ENCODE measurements around the gene LRRC49. TPM values are rescaled to one million over a fixed set of nuclear protein-coding genes. Genes with fewer than 3 reads are reported as not detected.

Gene LRRC49
- total and polyA plus RNA-seq, 2 of the 13 experiments (the other 11 are each of a cell fraction or from before 2014, with no cell fraction given): 0.57 to 1.00 TPM

- no peak for TF ChIP-seq ZNF781 (CRISPR knock-in tag; IDR thresholded peaks at IDR 0.05; ENCODE audit: borderline replicate concordance, not compliant biosample characterization)
These were observed 187.5 kb downstream of the LRRC49 start (continued) for GRCh38 chr15:71080166-71080565.

GRCh38 chr15:71080705-71081104 is 188.1 kb downstream of the LRRC49 start:
- Histone ChIP-seq H2AFZ (ENCODE audit: low read length) (no peak overlapping the region), H3K4me1 (ENCODE audit: insufficient read depth, low read length) (no peaks in the 10 kb centered on the region), H3K4me2 (ENCODE audit: low read depth, low read length) (no peak overlapping the region), H4K20me1 (ENCODE audit: insufficient read depth, low read length) (no peaks in the 10 kb centered on the region), H3K9me3 (ENCODE audit: low read length) (no peaks in the 10 kb centered on the region), H3K27ac (ENCODE audit: extremely low read length, insufficient read depth, low read length) (no peak overlapping the region), H3K27me3 (ENCODE audit: control insufficient read depth in 1 of 2, insufficient read depth in 2 of 2, low read length in 2 of 2) (no peaks in the 10 kb centered on the region; a peak in 1 of 5 replicates), H3K4me3 (replicated peaks in 1 of 3; ENCODE audit: insufficient read depth in 1 of 3, low read depth in 2 of 3, low read length in 3 of 3) (no peak overlapping the region), H3K9ac (ENCODE audit: insufficient read depth, low read depth, low read length) (no peak overlapping the region), H3K79me2 (ENCODE audit: insufficient read depth, low read length) (no peaks in the 10 kb centered on the region), H3K36me3 (replicated peaks in 1 of 2; ENCODE audit: control insufficient read depth in 1 of 2, insufficient read depth in 2 of 2, low read length in 2 of 2) (no peaks in the 10 kb centered on the region)
- TF ChIP-seq LRRFIP1 (CRISPR knock-in tag; conservative IDR thresholded peaks at IDR 0.05): no peak
- no peak for TF ChIP-seq FOXA1 (IDR thresholded peaks at IDR 0.05)
- TF ChIP-seq FOXA1 (CRISPR knock-in tag; IDR thresholded peaks at IDR 0.05): no peak
- no peak for TF ChIP-seq CREB3 (CRISPR knock-in tag; IDR thresholded peaks at IDR 0.05)
- TF ChIP-seq ZNF629 (CRISPR knock-in tag; conservative IDR thresholded peaks at IDR 0.05): no peak
- no peak for TF ChIP-seq HMG20B (CRISPR knock-in tag; conservative IDR thresholded peaks at IDR 0.05)
- no peak for TF ChIP-seq ESRRA (CRISPR knock-in tag; IDR thresholded peaks at IDR 0.05; ENCODE audit: low read depth)
- no peak for TF ChIP-seq RFXANK (CRISPR knock-in tag; IDR thresholded peaks at IDR 0.05)
- TF ChIP-seq ZFY (CRISPR knock-in tag; IDR thresholded peaks at IDR 0.05): no peak
- no peak for TF ChIP-seq ZNF639 (CRISPR knock-in tag; conservative IDR thresholded peaks at IDR 0.05)
- TF ChIP-seq KAT2B (IDR thresholded peaks at IDR 0.05; ENCODE audit: borderline replicate concordance, low read depth, low read length): no peak
- no peak for TF ChIP-seq ERF (CRISPR knock-in tag; IDR thresholded peaks at IDR 0.05)
- TF ChIP-seq ZBTB25 (CRISPR knock-in tag; IDR thresholded peaks at IDR 0.05): no peak
- TF ChIP-seq ZNF556 (CRISPR knock-in tag; IDR thresholded peaks at IDR 0.05; ENCODE audit: borderline replicate concordance): no peak
- TF ChIP-seq TOPORS (CRISPR knock-in tag; IDR thresholded peaks at IDR 0.05): no peak
- TF ChIP-seq PHF21A (CRISPR knock-in tag; IDR thresholded peaks at IDR 0.05): no peak
- ChIA-PET CTCF (ENCODE audit: low intra/inter-chr PET ratio, low total read pairs) (no interaction called here), POLR2A (no interaction called here)
- no TSS peak for BruUV-seq (replicated peaks)
- WGBS (ENCODE audit: low lambda C conversion rate): 13% methylated on average over 1 of the region's 1 CpG
- no peak for DNase-seq (ENCODE audit: low spot score)
- no peak for FAIRE-seq
- no peak for ATAC-seq
- in situ Hi-C loops (cut with HindIII; ENCODE audit: extremely low pct_ligation_motif_present, low pct_unique_long_range_greater_than_20kb) (no loop called here), intact Hi-C loops (cut with micrococcal nuclease; ENCODE audit: unreplicated experiment) (no loop called here)

Measured in HepG2 (cell line).